GM12891 (cell line): ENCODE results near the gene METTL9.
A peak's percentile ranks its signal among the peaks of the same experiment; 100 is the strongest.
"Not testable (repeated sequence)": the region's sequence is repeated elsewhere in the genome, so short reads cannot be mapped to it uniquely, and the experiment has no call there.

Source experiments
- DNase-seq: peaks from one replicate; pipeline ENCODE4 v3.0.0; 2011; ENCODE audit warnings: low spot score; ENCODE audit not compliant: insufficient read length
- FAIRE-seq: peaks from 2 replicates; lab custom pipeline; 2011; peaks lifted over from hg19 to GRCh38; lab: Jason Lieb, UNC
- PAX5 ChIP-seq: IDR thresholded peaks from 2 replicates; pipeline ENCODE4 v1.6.1; 2011; ENCODE audit warnings: low read length, moderate library complexity, mild to moderate bottlenecking; ENCODE audit not compliant: insufficient read depth, severe bottlenecking
- POLR2A ChIP-seq: IDR thresholded peaks from 2 replicates; pipeline ENCODE4 v1.6.1; 2011; ENCODE audit warnings: low read depth, low read length, control low read depth
- POLR2AphosphoS5 ChIP-seq: IDR thresholded peaks from 2 replicates; pipeline ENCODE4 v1.6.1; 2011; ENCODE audit warnings: low read depth, low read length, control low read depth
- POU2F2 ChIP-seq: IDR thresholded peaks from 2 replicates; pipeline ENCODE4 v1.6.1; 2011; ENCODE audit warnings: low read depth, mild to moderate bottlenecking, control low read depth, low read length, moderate library complexity
- SPI1 ChIP-seq: IDR thresholded peaks from 2 replicates; pipeline ENCODE4 v1.6.1; 2011; ENCODE audit warnings: low read depth, low read length, control low read depth
- TAF1 ChIP-seq: IDR thresholded peaks from 2 replicates; pipeline ENCODE4 v1.6.1; 2011; ENCODE audit warnings: low read depth, low read length, control low read depth

METTL9 gene

GRCh38 chr16:21598701-21599121, 666 bp upstream of the METTL9 start:
- no peak for DNase-seq
- no peak for FAIRE-seq
- TF ChIP-seq POU2F2 (no peak), TAF1 (no peak), POLR2A (no peak), PAX5 (no peak), SPI1 (no peak), POLR2AphosphoS5 (no peak)

GRCh38 chr16:21600031-21600773, 825 bp downstream of the METTL9 start:
- DNase-seq (no peak), FAIRE-seq (peak; percentile 80)
- TF ChIP-seq POU2F2 (0 out of 2 replicates have a peak, but pooled peaks have one; percentile 16), POLR2AphosphoS5 (no peak)

GRCh38 chr16:21602785-21603184, 3.4 kb downstream of the METTL9 start:
- no peak for DNase-seq
- no peak for TF ChIP-seq TAF1
- no peak for TF ChIP-seq PAX5
- TF ChIP-seq POLR2AphosphoS5 = no peak
- no peak for TF ChIP-seq SPI1
- TF ChIP-seq POLR2A = no peak
- no peak for TF ChIP-seq POU2F2
- no peak for FAIRE-seq

- no peak for DNase-seq
- no peak for FAIRE-seq
- TF ChIP-seq PAX5 (no peak), POLR2AphosphoS5 (no peak), POU2F2 (no peak), SPI1 (no peak), POLR2A (no peak), TAF1 (no peak)
Observed at GRCh38 chr16:21603928-21604327, 4.6 kb downstream of the METTL9 start.

GRCh38 chr16:21605848-21606247, 6.5 kb downstream of the METTL9 start:
- FAIRE-seq, DNase-seq: not testable (repeated sequence)

- DNase-seq = no peak
- TF ChIP-seq SPI1 (0 out of 2 replicates have a peak, but pooled peaks have one; percentile 12), PAX5 (no peak)
- peak; percentile 38 for FAIRE-seq
Observed at GRCh38 chr16:21608639-21609328, 9.4 kb downstream of the METTL9 start.

- DNase-seq = no peak
- TF ChIP-seq POU2F2 = peak; percentile 51; the same call in 1 of the 2 replicates
- no peak for TF ChIP-seq SPI1
- no peak for FAIRE-seq
Observed at GRCh38 chr16:21610006-21610544, 10.7 kb downstream of the METTL9 start.

GRCh38 chr16:21610766-21611165, 11.4 kb downstream of the METTL9 start:
- DNase-seq (no peak), FAIRE-seq (no peak)
- TF ChIP-seq TAF1 = no peak
- no peak for TF ChIP-seq POLR2A
- TF ChIP-seq POLR2AphosphoS5 = no peak
- TF ChIP-seq POU2F2 = no peak
- TF ChIP-seq SPI1 = no peak
- no peak for TF ChIP-seq PAX5

- TF ChIP-seq POLR2A (no peak), POLR2AphosphoS5 (no peak), TAF1 (no peak), PAX5 (no peak), POU2F2 (no peak)
- DNase-seq (no peak), FAIRE-seq (no peak)
Observed at GRCh38 chr16:21611198-21611555, 11.8 kb downstream of the METTL9 start.

GRCh38 chr16:21611556-21612384, 12.4 kb downstream of the METTL9 start:
- FAIRE-seq = no peak
- no peak for TF ChIP-seq POU2F2
- no peak for TF ChIP-seq POLR2AphosphoS5
- TF ChIP-seq SPI1 = no peak
- TF ChIP-seq TAF1 = no peak
- no peak for TF ChIP-seq PAX5
- TF ChIP-seq POLR2A = no peak
- DNase-seq = no peak
